Measurements from ENCODE around the gene TTC3.
"Not testable (repeated sequence)": the region's sequence is repeated elsewhere in the genome, so short reads cannot be mapped to it uniquely, and the experiment has no call there.

DNA sequence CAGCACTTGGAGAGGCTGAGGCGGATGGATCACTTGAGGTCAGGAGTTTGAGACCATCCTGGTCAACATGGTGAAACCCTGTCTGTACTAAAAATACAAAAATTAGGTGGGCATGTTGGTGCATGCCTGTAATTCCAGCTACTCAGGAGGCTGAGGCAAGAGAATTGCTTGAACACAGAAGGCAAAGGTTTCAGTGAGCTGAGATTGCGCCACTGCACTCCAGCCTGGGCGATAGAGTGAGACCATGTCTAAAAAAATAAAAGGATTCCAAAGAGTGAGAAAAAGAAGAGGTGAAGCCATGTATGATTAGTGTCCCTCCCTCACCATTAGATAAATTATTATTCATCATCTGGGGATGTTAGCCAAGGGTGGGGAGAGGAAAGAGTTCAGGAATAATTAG lies 29.7 kb downstream of the TTC3 start:
- not testable (repeated sequence) for TF ChIP-seq TEAD4, GABPB1 (CRISPR knock-in tag; IDR thresholded peaks at IDR 0.05)
- TF ChIP-seq, protein P1, sequence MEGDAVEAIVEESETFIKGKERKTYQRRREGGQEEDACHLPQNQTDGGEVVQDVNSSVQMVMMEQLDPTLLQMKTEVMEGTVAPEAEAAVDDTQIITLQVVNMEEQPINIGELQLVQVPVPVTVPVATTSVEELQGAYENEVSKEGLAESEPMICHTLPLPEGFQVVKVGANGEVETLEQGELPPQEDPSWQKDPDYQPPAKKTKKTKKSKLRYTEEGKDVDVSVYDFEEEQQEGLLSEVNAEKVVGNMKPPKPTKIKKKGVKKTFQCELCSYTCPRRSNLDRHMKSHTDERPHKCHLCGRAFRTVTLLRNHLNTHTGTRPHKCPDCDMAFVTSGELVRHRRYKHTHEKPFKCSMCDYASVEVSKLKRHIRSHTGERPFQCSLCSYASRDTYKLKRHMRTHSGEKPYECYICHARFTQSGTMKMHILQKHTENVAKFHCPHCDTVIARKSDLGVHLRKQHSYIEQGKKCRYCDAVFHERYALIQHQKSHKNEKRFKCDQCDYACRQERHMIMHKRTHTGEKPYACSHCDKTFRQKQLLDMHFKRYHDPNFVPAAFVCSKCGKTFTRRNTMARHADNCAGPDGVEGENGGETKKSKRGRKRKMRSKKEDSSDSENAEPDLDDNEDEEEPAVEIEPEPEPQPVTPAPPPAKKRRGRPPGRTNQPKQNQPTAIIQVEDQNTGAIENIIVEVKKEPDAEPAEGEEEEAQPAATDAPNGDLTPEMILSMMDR (IDR thresholded peaks at IDR 0.05): not testable (repeated sequence)
- TF ChIP-seq, protein P2, sequence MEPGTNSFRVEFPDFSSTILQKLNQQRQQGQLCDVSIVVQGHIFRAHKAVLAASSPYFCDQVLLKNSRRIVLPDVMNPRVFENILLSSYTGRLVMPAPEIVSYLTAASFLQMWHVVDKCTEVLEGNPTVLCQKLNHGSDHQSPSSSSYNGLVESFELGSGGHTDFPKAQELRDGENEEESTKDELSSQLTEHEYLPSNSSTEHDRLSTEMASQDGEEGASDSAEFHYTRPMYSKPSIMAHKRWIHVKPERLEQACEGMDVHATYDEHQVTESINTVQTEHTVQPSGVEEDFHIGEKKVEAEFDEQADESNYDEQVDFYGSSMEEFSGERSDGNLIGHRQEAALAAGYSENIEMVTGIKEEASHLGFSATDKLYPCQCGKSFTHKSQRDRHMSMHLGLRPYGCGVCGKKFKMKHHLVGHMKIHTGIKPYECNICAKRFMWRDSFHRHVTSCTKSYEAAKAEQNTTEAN (CRISPR knock-in tag; IDR thresholded peaks at IDR 0.05): not testable (repeated sequence)

Data from WTC11 (cell line).